HepG2 (cell line): ENCODE measurements around the gene MCOLN1. TPM values are rescaled to one million over a fixed set of nuclear protein-coding genes. Genes with fewer than 3 reads are reported as not detected.

ENCODE experiments used
- ATAC-seq: fragments of 200-7000 bp; cut with Tn5 transposase; 3 replicates; pipeline ENCODE4 v1.9.1; 2020; ENCODE audit warnings: mild to moderate bottlenecking, moderate library complexity
- BruUV-seq: library from RNA; stranded (reverse); fragments of 400-500 nt; replicated peaks from 2 replicates; lab custom pipeline; 2021; lab: Mats Ljungman, UMichigan
- CTCF ChIA-PET: fragments of 300-600 bp; formaldehyde crosslinking; extraction: SDS; loops from one replicate; lab custom pipeline; 2021; ENCODE audit warnings: low total read pairs, inconsistent platforms, low intra/inter-chr PET ratio; lab: Yijun Ruan, JAX
- POLR2A ChIA-PET: fragments of 350-600 bp; sonication (Branson Sonifier 250); formaldehyde crosslinking; loops from one replicate; lab custom pipeline; 2020; ENCODE audit warnings: antibody characterized with exemption, inconsistent platforms; lab: Yijun Ruan, JAX
- DNase-seq: peaks from one replicate; pipeline ENCODE4 v3.0.0-alpha.2; 2015; ENCODE audit warnings: low spot score
- FAIRE-seq: peaks from 3 replicates; lab custom pipeline; 2011; peaks lifted over from hg19 to GRCh38; lab: Jason Lieb, UNC
- H2AFZ ChIP-seq: one replicate; pipeline ENCODE4 v1.6.1; 2011; ENCODE audit warnings: low read length, inconsistent platforms
- H3K27ac ChIP-seq: fragments of 300-600 bp; 3 replicates; pipeline ENCODE4 v1.8.0; 2011; ENCODE audit warnings: mixed run types, mild to moderate bottlenecking, mixed read lengths, low read length, inconsistent platforms; ENCODE audit not compliant: insufficient read depth; ENCODE audit errors: extremely low read length
- H3K27me3 ChIP-seq, 2 experiments: fragments of 200-600 bp in 1 of 2; 2 replicates in 1 of 2; 3 replicates in 1 of 2; pipeline versions ENCODE4 v1.6.0 to v1.8.0; 2011; ENCODE audit warnings: low read length in 2 of 2, mild to moderate bottlenecking in 2 of 2, moderate library complexity in 2 of 2, inconsistent platforms in 1 of 2; ENCODE audit not compliant: insufficient read depth in 2 of 2, control insufficient read depth in 1 of 2
- H3K36me3 ChIP-seq, 2 experiments: fragments of 200-600 bp in 1 of 2; replicated peaks in 1 of 2; 2 replicates in 1 of 2; 3 replicates in 1 of 2; pipeline versions ENCODE4 v1.5.1 to v1.8.0; 2011; ENCODE audit warnings: low read length in 2 of 2, inconsistent platforms in 1 of 2; ENCODE audit not compliant: insufficient read depth in 2 of 2, control insufficient read depth in 1 of 2
- H3K4me1 ChIP-seq: 2 replicates; pipeline ENCODE4 v1.5.1; 2012; ENCODE audit warnings: low read length, inconsistent platforms; ENCODE audit not compliant: insufficient read depth
- H3K4me2 ChIP-seq: 2 replicates; pipeline ENCODE4 v1.6.0; 2011; ENCODE audit warnings: low read depth, low read length, inconsistent platforms
- H3K4me3 ChIP-seq, 3 experiments: fragments of 200-600 bp in 1 of 3; sonication (generic), shearing (Covaris generic) in 1 of 3; replicated peaks in 1 of 3; 2 replicates each; pipeline ENCODE4 v1.5.1; 2011 to 2016; ENCODE audit warnings: low read length in 3 of 3, inconsistent platforms in 2 of 3, low read depth in 2 of 3, mild to moderate bottlenecking in 2 of 3, control low read depth in 1 of 3, mixed read lengths in 1 of 3; ENCODE audit not compliant: insufficient read depth in 1 of 3
- H3K79me2 ChIP-seq: one replicate; pipeline ENCODE4 v1.6.1; 2011; ENCODE audit warnings: low read length, inconsistent platforms; ENCODE audit not compliant: insufficient read depth
- H3K9ac ChIP-seq: 2 replicates; pipeline ENCODE4 v1.6.0; 2011; ENCODE audit warnings: mild to moderate bottlenecking, low read depth, low read length, inconsistent platforms; ENCODE audit not compliant: insufficient read depth
- H3K9me3 ChIP-seq: 2 replicates; pipeline ENCODE4 v1.5.1; 2012; ENCODE audit warnings: mild to moderate bottlenecking, low read length
- H4K20me1 ChIP-seq: 2 replicates; pipeline ENCODE4 v1.6.0; 2011; ENCODE audit warnings: inconsistent platforms, mild to moderate bottlenecking, low read length, moderate library complexity; ENCODE audit not compliant: insufficient read depth
- BHLHE40 ChIP-seq: IDR thresholded peaks from 2 replicates; pipeline ENCODE4 v1.6.1; 2011; ENCODE audit warnings: low read length, improper control_type of control experiment
- FOXK1 ChIP-seq: sonication (generic); formaldehyde crosslinking; IDR thresholded peaks from 2 replicates; pipeline ENCODE4 v1.4.0; 2020; ENCODE audit warnings: low read depth, missing genetic modification reagents, borderline replicate concordance
- KLF11 ChIP-seq: IDR thresholded peaks from 2 replicates; pipeline ENCODE4 v1.6.1; 2016; ENCODE audit warnings: missing compliant biosample characterization
- KLF9 ChIP-seq: IDR thresholded peaks from 2 replicates; pipeline ENCODE4 v1.6.1; 2016; ENCODE audit warnings: low read depth
- MAFG ChIP-seq: sonication (generic); formaldehyde crosslinking; IDR thresholded peaks from 2 replicates; pipeline ENCODE4 v1.5.1; 2020; ENCODE audit warnings: mild to moderate bottlenecking, missing genetic modification reagents
- MED13 ChIP-seq: sonication (generic); formaldehyde crosslinking; IDR thresholded peaks from 2 replicates; pipeline ENCODE4 v1.5.0; 2020; ENCODE audit warnings: missing genetic modification reagents
- MYC ChIP-seq: sonication (generic); formaldehyde crosslinking; IDR thresholded peaks from 2 replicates; pipeline ENCODE4 v1.9.0; 2021; ENCODE audit warnings: missing genetic modification reagents, borderline replicate concordance
- NPAS2 ChIP-seq: sonication (generic); formaldehyde crosslinking; IDR thresholded peaks from 2 replicates; pipeline ENCODE4 v1.8.0; 2022; ENCODE audit warnings: mild to moderate bottlenecking, missing genetic modification reagents, borderline replicate concordance
- PLRG1 ChIP-seq: fragments of 450-650 bp; conservative IDR thresholded peaks from 2 replicates; pipeline ENCODE4 v1.6.1; 2016
- SOX6 ChIP-seq, 2 experiments: fragments of 450-650 bp in 1 of 2; sonication (generic) in 1 of 2; formaldehyde crosslinking in 1 of 2; IDR thresholded peaks; 2 replicates each; pipeline versions ENCODE4 v1.4.0 to v1.6.1; 2017 to 2020; ENCODE audit warnings: antibody characterized with exemption in 1 of 2, mild to moderate bottlenecking in 1 of 2, missing genetic modification reagents in 1 of 2
- TAF15 ChIP-seq: fragments of 200-400 bp; formaldehyde crosslinking; IDR thresholded peaks from one replicate; pipeline ENCODE4 v1.6.1; 2018; ENCODE audit warnings: mild to moderate bottlenecking, low read depth, low read length; ENCODE audit not compliant: poor library complexity, severe bottlenecking
- TBX2 ChIP-seq: sonication (generic); formaldehyde crosslinking; IDR thresholded peaks from 2 replicates; pipeline ENCODE4 v1.5.0; 2020; ENCODE audit warnings: missing genetic modification reagents, mild to moderate bottlenecking, borderline replicate concordance
- YEATS4 ChIP-seq: sonication (generic); formaldehyde crosslinking; IDR thresholded peaks from 2 replicates; pipeline ENCODE4 v1.4.0; 2020; ENCODE audit warnings: missing genetic modification reagents, borderline replicate concordance
- ZFP1 ChIP-seq: IDR thresholded peaks from 2 replicates; pipeline ENCODE4 v1.6.1; 2016
- ZFP41 ChIP-seq: sonication (generic); formaldehyde crosslinking; IDR thresholded peaks from 2 replicates; pipeline ENCODE4 v1.4.0; 2020; ENCODE audit warnings: mild to moderate bottlenecking, missing genetic modification reagents, borderline replicate concordance
- ZNF235 ChIP-seq: sonication (generic); formaldehyde crosslinking; IDR thresholded peaks from 2 replicates; pipeline ENCODE4 v1.8.1; 2023; ENCODE audit warnings: mild to moderate bottlenecking, missing genetic modification reagents, borderline replicate concordance
- ZNF260 ChIP-seq: sonication (generic); formaldehyde crosslinking; IDR thresholded peaks from 2 replicates; pipeline ENCODE4 v1.4.0; 2020; ENCODE audit warnings: missing genetic modification reagents, low read depth, mild to moderate bottlenecking, borderline replicate concordance
- ZNF274 ChIP-seq: sonication (generic); formaldehyde crosslinking; IDR thresholded peaks from 2 replicates; pipeline ENCODE4 v1.5.1; 2020; ENCODE audit warnings: mild to moderate bottlenecking, missing genetic modification reagents
- ZNF546 ChIP-seq: sonication (generic); formaldehyde crosslinking; conservative IDR thresholded peaks from 2 replicates; pipeline ENCODE4 v1.8.1; 2023; ENCODE audit warnings: mild to moderate bottlenecking, missing genetic modification reagents
- ZNF572 ChIP-seq: sonication (generic); formaldehyde crosslinking; IDR thresholded peaks from 2 replicates; pipeline ENCODE4 v1.5.1; 2020; ENCODE audit warnings: mild to moderate bottlenecking, missing genetic modification reagents
- ZNF678 ChIP-seq: sonication (generic); formaldehyde crosslinking; IDR thresholded peaks from 2 replicates; pipeline ENCODE4 v1.4.0; 2020; ENCODE audit warnings: mild to moderate bottlenecking, missing genetic modification reagents
- WGBS: methylation state at CpG from one replicate; pipeline ENCODE4 v1.1.6; 2017; ENCODE audit warnings: low lambda C conversion rate; 5-methylcytosine and 5-hydroxymethylcytosine counted together
- in situ Hi-C: cut with HindIII; loops from 2 replicates; pipeline ENCODE4 v1.10.0; 2017; ENCODE audit warnings: low pct_unique_long_range_greater_than_20kb; ENCODE audit not compliant: extremely low pct_ligation_motif_present
- intact Hi-C: fragments of 100-400 bp; cut with micrococcal nuclease; formaldehyde crosslinking; loops from one replicate; pipeline ENCODE4 v1.10.0; 2022; ENCODE audit not compliant: unreplicated experiment
- polyA plus RNA-seq, 8 experiments: library from polyadenylated mRNA; depleted of rRNA in 3 of 8; stranded (reverse) in 7 of 8; unstranded in 1 of 8; fragments of >200 nt; fragmentation: Illumina TruSeq in 4 of 8; extraction: Trizol in 4 of 8; gene quantifications; 2 replicates each; pipeline versions ENCODE4 v1.2.1 to v1.2.3, GENCODE V29; 2011 to 2016; ENCODE audit warnings: low read depth in 4 of 8, missing spikeins in 1 of 8, mixed read lengths in 1 of 8; ENCODE audit not compliant: insufficient read depth in 1 of 8
- total RNA-seq, 5 experiments: library from RNA; depleted of rRNA; stranded (reverse); fragments of >200 nt; fragmentation: Illumina TruSeq; extraction: Trizol; gene quantifications; 2 replicates each; pipeline ENCODE4 v1.2.3, GENCODE V29; 2016; ENCODE audit warnings: low read depth in 1 of 5
- TF ChIP-seq, protein P1 (sequence below): sonication (generic); formaldehyde crosslinking; IDR thresholded peaks from 2 replicates; pipeline ENCODE4 v1.8.1; 2023; ENCODE audit warnings: mild to moderate bottlenecking, inconsistent platforms, moderate library complexity, missing genetic modification reagents, borderline replicate concordance
- TF ChIP-seq, protein P2 (sequence below): sonication (generic); formaldehyde crosslinking; IDR thresholded peaks from 2 replicates; pipeline ENCODE4 v1.5.1; 2020; ENCODE audit warnings: missing genetic modification reagents, mild to moderate bottlenecking, borderline replicate concordance

MCOLN1 gene
- total and polyA plus RNA-seq, 2 of the 13 experiments (the other 11 are each of a cell fraction or from before 2014, with no cell fraction given) = 3.4 to 15.7 TPM

DNA sequence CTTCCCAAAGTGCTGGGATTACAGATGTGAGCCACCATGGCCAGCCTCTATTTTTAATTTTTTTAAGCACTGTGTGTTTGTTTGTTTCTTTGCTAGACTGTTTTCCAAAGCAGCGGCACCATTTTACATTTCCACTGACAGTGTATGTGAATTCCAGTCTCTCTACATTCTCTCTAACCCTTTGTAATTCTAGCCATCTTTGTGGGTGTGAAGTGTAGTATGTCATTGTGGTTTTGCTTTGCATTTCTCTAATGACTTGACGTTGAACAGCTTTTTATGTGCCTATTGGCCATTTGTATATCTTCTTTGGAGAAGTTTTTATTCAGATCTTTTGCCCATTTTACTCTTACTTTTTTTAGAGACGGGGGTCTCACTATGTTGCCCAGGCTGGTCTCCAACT, 24.7 kb downstream of the MCOLN1 start (continued):
- no peak for TF ChIP-seq TAF15
- TF ChIP-seq, protein P1, sequence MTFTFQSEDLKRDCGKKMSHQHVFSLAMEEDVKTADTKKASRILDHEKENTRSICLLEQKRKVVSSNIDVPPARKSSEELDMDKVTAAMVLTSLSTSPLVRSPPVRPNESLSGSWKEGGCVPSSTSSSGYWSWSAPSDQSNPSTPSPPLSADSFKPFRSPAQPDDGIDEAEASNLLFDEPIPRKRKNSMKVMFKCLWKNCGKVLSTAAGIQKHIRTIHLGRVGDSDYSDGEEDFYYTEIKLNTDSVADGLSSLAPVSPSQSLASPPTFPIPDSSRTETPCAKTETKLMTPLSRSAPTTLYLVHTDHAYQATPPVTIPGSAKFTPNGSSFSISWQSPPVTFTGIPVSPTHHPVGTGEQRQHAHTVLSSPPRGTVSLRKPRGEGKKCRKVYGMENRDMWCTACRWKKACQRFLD (CRISPR knock-in tag) = no peak
- TF ChIP-seq ZNF678 (CRISPR knock-in tag) = no peak
- no peak for TF ChIP-seq ZNF235
- no peak for TF ChIP-seq FOXK1 (CRISPR knock-in tag)
- TF ChIP-seq, protein P2, sequence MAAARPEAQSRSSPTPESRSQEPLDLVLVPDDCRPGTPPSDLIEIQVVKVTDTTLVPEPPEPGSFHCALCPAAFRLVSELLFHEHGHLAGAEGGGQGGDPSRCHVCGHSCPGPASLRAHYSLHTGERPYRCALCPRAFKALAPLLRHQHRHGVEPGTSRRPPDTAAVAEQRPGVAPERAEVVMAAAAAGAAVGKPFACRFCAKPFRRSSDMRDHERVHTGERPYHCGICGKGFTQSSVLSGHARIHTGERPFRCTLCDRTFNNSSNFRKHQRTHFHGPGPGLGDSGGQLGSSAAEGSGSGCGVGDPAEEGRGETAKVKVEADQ (CRISPR knock-in tag) = no peak
- TF ChIP-seq MYC (CRISPR knock-in tag) = no peak
- no peak for TF ChIP-seq KLF9 (CRISPR knock-in tag)

- ChIA-PET CTCF (no interaction called here), POLR2A (no interaction called here)
- intact Hi-C loops = no loop called here
- Histone ChIP-seq H3K79me2 (no peaks in the 10 kb centered on the region), H3K36me3 (no peaks in the 10 kb centered on the region; a peak in 1 of 5 replicates), H3K27ac (no peak overlapping the region), H2AFZ (no peak overlapping the region), H3K4me2 (no peak overlapping the region), H3K27me3 (no peaks in the 10 kb centered on the region), H3K4me1 (no peaks in the 10 kb centered on the region), H3K4me3 (no peak overlapping the region), H4K20me1 (no peaks in the 10 kb centered on the region), H3K9ac (no peak overlapping the region), H3K9me3 (no peaks in the 10 kb centered on the region)
- DNase-seq (no peak), FAIRE-seq (no peak), ATAC-seq (no peak)
- 89% methylated on average over 25 of the region's 36 CpGs for WGBS
- in situ Hi-C loops = no loop called here
- no TSS peak for BruUV-seq
- TF ChIP-seq MAFG (CRISPR knock-in tag) = no peak
- TF ChIP-seq ZNF546 (CRISPR knock-in tag) = no peak
- TF ChIP-seq TBX2 (CRISPR knock-in tag) = no peak
- TF ChIP-seq ZNF274 (CRISPR knock-in tag) = no peak
- no peak for TF ChIP-seq PLRG1
- TF ChIP-seq MED13 = no peak
- no peak for TF ChIP-seq SOX6 (IDR thresholded peaks at IDR 0.05)
- no peak for TF ChIP-seq SOX6 (CRISPR knock-in tag; IDR thresholded peaks at IDR 0.05)
- no peak for TF ChIP-seq KLF11 (CRISPR knock-in tag)
- no peak for TF ChIP-seq ZFP41
- TF ChIP-seq NPAS2 (CRISPR knock-in tag) = no peak
- TF ChIP-seq ZFP1 (CRISPR knock-in tag) = no peak
- no peak for TF ChIP-seq BHLHE40
- TF ChIP-seq ZNF572 (CRISPR knock-in tag) = no peak
- TF ChIP-seq, protein P2 (CRISPR knock-in tag) = no peak
- TF ChIP-seq ZNF260 (CRISPR knock-in tag) = no peak
- no peak for TF ChIP-seq YEATS4 (CRISPR knock-in tag)
Measured at GRCh38 chr19:7549429-7550148, 27.2 kb downstream of the MCOLN1 start.
